HG03066 (cell line): ENCODE measurements around the gene CAMK2G.

Experiments used
- ATAC-seq: cut with Tn5 transposase; IDR thresholded peaks from one replicate; pipeline ENCODE4 v1.9.1; 2021; ENCODE audit warnings: low read depth; ENCODE audit not compliant: unreplicated experiment

CAMK2G gene

GRCh38 chr10:73780966-73781365, 93.4 kb downstream of the CAMK2G start:
- ATAC-seq, result no peak

- no peak for ATAC-seq
These were observed 94.1 kb downstream of the CAMK2G start for GRCh38 chr10:73780301-73780700.

- ATAC-seq, result no peak
These were observed 94.7 kb downstream of the CAMK2G start for GRCh38 chr10:73779539-73780197.

GRCh38 chr10:73779018-73779417, 95.3 kb downstream of the CAMK2G start:
- no peak for ATAC-seq

GRCh38 chr10:73774637-73775036, 99.7 kb downstream of the CAMK2G start:
- ATAC-seq, result no peak

GRCh38 chr10:73773152-73773879, 101.0 kb downstream of the CAMK2G start:
- no peak for ATAC-seq

- ATAC-seq, result peak; percentile 53
These were observed 101.8 kb downstream of the CAMK2G start for GRCh38 chr10:73772281-73773151.

- ATAC-seq, result peak; percentile 41
These were observed 102.6 kb downstream of the CAMK2G start for GRCh38 chr10:73771722-73772280.

- ATAC-seq, result no peak
These were observed 105.0 kb downstream of the CAMK2G start for GRCh38 chr10:73769396-73769795.

GRCh38 chr10:73768881-73769280, 105.5 kb downstream of the CAMK2G start:
- no peak for ATAC-seq

GRCh38 chr10:73765066-73765465, 109.3 kb downstream of the CAMK2G start:
- ATAC-seq, result no peak

- no peak for ATAC-seq
These were observed 111.0 kb downstream of the CAMK2G start for GRCh38 chr10:73763343-73763742.

- ATAC-seq, result no peak
These were observed 111.4 kb downstream of the CAMK2G start for GRCh38 chr10:73762915-73763314.
